Measurements from ENCODE around the gene CENPO. TPM values are rescaled to one million over a fixed set of nuclear protein-coding genes. Genes with fewer than 3 reads are reported as not detected.
A peak's percentile ranks its signal among the peaks of the same experiment; 100 is the strongest.

CENPO gene
- total RNA-seq, 2 donors from 2014 or later, result 27.3 to 40.3 TPM

DNA sequence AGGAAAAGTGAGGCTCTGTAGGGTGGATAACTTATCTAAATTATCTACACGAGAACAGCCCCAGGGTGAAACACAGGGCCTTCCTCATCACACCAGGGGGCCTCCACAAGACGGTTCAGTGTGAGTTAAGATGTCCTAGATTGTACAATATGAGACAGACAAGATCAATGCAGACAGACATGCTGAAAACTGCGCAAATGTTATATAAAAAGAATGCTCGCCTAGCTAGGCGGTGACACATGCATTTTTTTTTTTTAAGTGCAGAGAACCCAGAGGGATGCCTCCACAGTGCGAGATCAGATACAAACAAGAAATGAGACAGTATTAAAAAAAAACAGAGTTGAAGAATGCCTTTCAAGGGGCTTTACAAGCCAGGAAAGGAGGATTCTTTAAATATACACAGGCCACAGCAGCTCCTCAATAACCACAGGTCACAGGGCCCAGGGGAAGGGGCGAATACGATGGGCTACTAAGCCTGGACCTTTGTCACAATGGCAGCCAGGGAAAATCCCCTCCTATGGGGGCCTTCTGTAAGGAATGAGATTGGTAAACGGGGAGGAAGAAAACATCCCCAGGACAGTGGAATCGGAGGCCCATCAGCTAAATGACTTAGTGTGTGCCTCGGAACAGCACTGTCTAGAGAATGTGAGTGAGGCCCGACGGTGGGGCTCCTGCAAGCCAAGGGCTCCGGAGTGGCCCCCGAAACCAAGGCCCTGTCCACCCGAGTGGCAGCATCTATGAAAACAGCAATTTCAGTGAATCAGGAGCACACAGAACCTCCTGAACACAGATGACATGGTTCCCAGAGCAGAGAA, 77.9 kb downstream of the CENPO start:
- no peaks in the 10 kb centered on the region for H3K27me3 ChIP-seq (ENCODE audit: control insufficient read depth, insufficient read depth, low read length, poor library complexity, severe bottlenecking)
- no peak overlapping the region for H3K4me3 ChIP-seq (ENCODE audit: low read length)
- H3K9ac ChIP-seq (ENCODE audit: extremely low read depth, low read length, poor library complexity, severe bottlenecking), result no peak overlapping the region
- peaks cover 6% of the 10 kb centered on the region for H3K36me3 Mint-ChIP-seq (ENCODE audit: low read depth)
- H3K27ac Mint-ChIP-seq, result no peak overlapping the region
- no peaks in the 10 kb centered on the region for H3K27me3 Mint-ChIP-seq (ENCODE audit: insufficient read depth)
- no peaks in the 10 kb centered on the region for H3K36me3 ChIP-seq (ENCODE audit: control insufficient read depth, insufficient read depth, low read length)
- no peaks in the 10 kb centered on the region for H3K4me1 Mint-ChIP-seq
- no peak overlapping the region for H3K27ac ChIP-seq (ENCODE audit: low read depth, low read length)
- no peak overlapping the region for H3K4me3 Mint-ChIP-seq
- peak; percentile 9 for DNase-seq
- no peaks in the 10 kb centered on the region for H3K4me1 ChIP-seq (ENCODE audit: control insufficient read depth, insufficient read depth, low read length)
- H3K9me3 Mint-ChIP-seq, result no peaks in the 10 kb centered on the region
- TF ChIP-seq, protein P1, sequence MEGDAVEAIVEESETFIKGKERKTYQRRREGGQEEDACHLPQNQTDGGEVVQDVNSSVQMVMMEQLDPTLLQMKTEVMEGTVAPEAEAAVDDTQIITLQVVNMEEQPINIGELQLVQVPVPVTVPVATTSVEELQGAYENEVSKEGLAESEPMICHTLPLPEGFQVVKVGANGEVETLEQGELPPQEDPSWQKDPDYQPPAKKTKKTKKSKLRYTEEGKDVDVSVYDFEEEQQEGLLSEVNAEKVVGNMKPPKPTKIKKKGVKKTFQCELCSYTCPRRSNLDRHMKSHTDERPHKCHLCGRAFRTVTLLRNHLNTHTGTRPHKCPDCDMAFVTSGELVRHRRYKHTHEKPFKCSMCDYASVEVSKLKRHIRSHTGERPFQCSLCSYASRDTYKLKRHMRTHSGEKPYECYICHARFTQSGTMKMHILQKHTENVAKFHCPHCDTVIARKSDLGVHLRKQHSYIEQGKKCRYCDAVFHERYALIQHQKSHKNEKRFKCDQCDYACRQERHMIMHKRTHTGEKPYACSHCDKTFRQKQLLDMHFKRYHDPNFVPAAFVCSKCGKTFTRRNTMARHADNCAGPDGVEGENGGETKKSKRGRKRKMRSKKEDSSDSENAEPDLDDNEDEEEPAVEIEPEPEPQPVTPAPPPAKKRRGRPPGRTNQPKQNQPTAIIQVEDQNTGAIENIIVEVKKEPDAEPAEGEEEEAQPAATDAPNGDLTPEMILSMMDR (conservative IDR thresholded peaks at IDR 0.05), result no peak
- WGBS, 2 experiments (ENCODE audit: insufficient coverage in 1 of 2, insufficient read length in 1 of 2), result 91 to 96% methylated on average over 12 to 16 of the region's 16 CpGs
- H3K9me3 ChIP-seq (ENCODE audit: control insufficient read depth, low read length), result no peaks in the 10 kb centered on the region

DNA sequence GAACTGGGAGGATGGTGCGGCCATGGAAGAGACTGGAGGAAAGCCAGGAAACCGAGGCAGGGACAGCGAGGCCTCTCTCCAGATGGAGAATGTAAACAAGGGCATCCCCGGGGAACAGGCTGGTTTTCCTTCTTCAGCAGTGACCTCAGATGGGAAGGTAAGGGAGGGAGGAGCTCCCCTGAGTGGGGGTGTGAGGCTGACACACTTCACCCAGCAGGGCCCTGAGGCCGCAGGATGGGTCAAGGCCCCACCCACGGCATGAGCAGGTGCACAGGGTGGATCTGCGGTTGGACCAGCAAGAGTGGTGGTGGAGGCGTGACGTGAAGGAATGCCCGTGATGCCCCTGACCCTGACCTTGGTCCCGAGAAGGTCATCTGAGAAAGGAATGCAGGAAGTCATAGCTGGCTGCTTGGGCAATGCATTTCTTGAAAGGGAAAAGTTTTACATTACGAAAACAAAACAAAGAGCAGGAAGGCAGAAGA, 78.7 kb downstream of the CENPO start:
- TF ChIP-seq, protein P1 (conservative IDR thresholded peaks at IDR 0.05), result no peak
- Mint-ChIP-seq H3K36me3 (ENCODE audit: low read depth) (peaks cover 6% of the 10 kb centered on the region), H3K27me3 (ENCODE audit: insufficient read depth) (no peaks in the 10 kb centered on the region), H3K4me1 (peaks cover 3% of the 10 kb centered on the region), H3K4me3 (no peak overlapping the region), H3K9me3 (no peaks in the 10 kb centered on the region), H3K27ac (no peak overlapping the region)
- peak; percentile 43 for DNase-seq
- Histone ChIP-seq H3K27me3 (ENCODE audit: control insufficient read depth, insufficient read depth, low read length, poor library complexity, severe bottlenecking) (no peaks in the 10 kb centered on the region), H3K27ac (ENCODE audit: low read depth, low read length) (no peak overlapping the region), H3K9ac (ENCODE audit: extremely low read depth, low read length, poor library complexity, severe bottlenecking) (no peak overlapping the region), H3K36me3 (ENCODE audit: control insufficient read depth, insufficient read depth, low read length) (no peaks in the 10 kb centered on the region), H3K4me3 (ENCODE audit: low read length) (no peak overlapping the region), H3K4me1 (ENCODE audit: control insufficient read depth, insufficient read depth, low read length) (no peaks in the 10 kb centered on the region), H3K9me3 (ENCODE audit: control insufficient read depth, low read length) (no peaks in the 10 kb centered on the region)
- WGBS, 2 experiments (ENCODE audit: insufficient coverage in 1 of 2, insufficient read length in 1 of 2), result 94 to 95% methylated on average over 12 of the region's 12 CpGs

Other genes with a start within 250 kb of the CENPO start
- 10 to 100 TPM; 37.2 to 38.2 TPM for gene PTRHD1, start within 50 bp of the CENPO start, total RNA-seq
- gene ADCY3, start 126.8 kb downstream of the CENPO start, total RNA-seq, result 10 to 100 TPM; 29.8 to 41.2 TPM
- gene DNAJC27, start 178.5 kb downstream of the CENPO start, total RNA-seq, result 1 to 10 TPM; 6.2 to 6.5 TPM
- gene EFR3B, start 248.7 kb downstream of the CENPO start, total RNA-seq, result 10 to 100 TPM; 11.0 to 11.8 TPM